Panc1 (cell line): ENCODE measurements around the gene WDR35.

Experiments used
- CTCF ChIP-seq: fragments of 450-650 bp; IDR thresholded peaks from 2 replicates; pipeline ENCODE4 v1.5.1; 2017; ENCODE audit warnings: mild to moderate bottlenecking
- POLR2AphosphoS5 ChIP-seq: IDR thresholded peaks from 2 replicates; pipeline ENCODE4 v1.6.1; 2012; ENCODE audit warnings: mild to moderate bottlenecking, low read depth, low read length, moderate library complexity
- REST ChIP-seq, 2 experiments: IDR thresholded peaks; 2 replicates each; pipeline ENCODE4 v1.6.1; 2011 to 2012; ENCODE audit warnings: low read depth in 2 of 2, control low read depth in 1 of 2, low read length in 1 of 2, mild to moderate bottlenecking in 1 of 2, moderate library complexity in 1 of 2; ENCODE audit not compliant: insufficient read depth in 1 of 2

GRCh38 chr2:19993731-19994130, 3.8 kb upstream of the WDR35 start:
- TF ChIP-seq CTCF: no peak
- TF ChIP-seq POLR2AphosphoS5: no peak
- no peak for TF ChIP-seq REST (IDR thresholded peaks at IDR 0.05; ENCODE audit: insufficient read depth in 1 of 2, low read depth in 2 of 2, low read length in 1 of 2)
